HepG2 (cell line): Measurements from ENCODE around the gene SEPHS1. TPM values are rescaled to one million over a fixed set of nuclear protein-coding genes. Genes with fewer than 3 reads are reported as not detected.

Experiments used
- CSRNP2 ChIP-seq: sonication (generic); formaldehyde crosslinking; conservative IDR thresholded peaks from 2 replicates; pipeline ENCODE4 v1.8.0; 2022; ENCODE audit warnings: low read depth, missing genetic modification reagents
- FOSL1 ChIP-seq: sonication (generic); formaldehyde crosslinking; IDR thresholded peaks from 2 replicates; pipeline ENCODE4 v1.9.0; 2021; ENCODE audit warnings: missing genetic modification reagents, borderline replicate concordance
- GATAD1 ChIP-seq: IDR thresholded peaks from 2 replicates; pipeline ENCODE4 v1.6.1; 2016; ENCODE audit warnings: missing genetic modification reagents, missing compliant biosample characterization
- HOXA5 ChIP-seq: sonication (generic); formaldehyde crosslinking; IDR thresholded peaks from 2 replicates; pipeline ENCODE4 v1.4.0; 2020; ENCODE audit warnings: missing genetic modification reagents
- IRF9 ChIP-seq: sonication (generic); formaldehyde crosslinking; IDR thresholded peaks from 2 replicates; pipeline ENCODE4 v1.8.0; 2022; ENCODE audit warnings: missing genetic modification reagents, mild to moderate bottlenecking, borderline replicate concordance
- SMARCC2 ChIP-seq: fragments of 450-650 bp; IDR thresholded peaks from 2 replicates; pipeline ENCODE4 v1.6.1; 2017; ENCODE audit warnings: antibody characterized with exemption, mild to moderate bottlenecking
- SOX13 ChIP-seq, 3 experiments: fragments of 450-650 bp in 1 of 3; sonication (generic) in 1 of 3; formaldehyde crosslinking in 1 of 3; IDR thresholded peaks in 2 of 3; conservative IDR thresholded peaks in 1 of 3; 2 replicates each; pipeline versions ENCODE4 v1.5.0 to v1.6.1; 2016 to 2020; ENCODE audit warnings: antibody characterized with exemption in 1 of 3, mild to moderate bottlenecking in 1 of 3, missing compliant biosample characterization in 1 of 3, missing genetic modification reagents in 1 of 3, moderate library complexity in 1 of 3
- SUZ12 ChIP-seq: fragments of 150-350 bp; IDR thresholded peaks from 2 replicates; pipeline ENCODE4 v1.6.1; 2014; ENCODE audit warnings: low read depth, low read length
- TAF15 ChIP-seq: fragments of 200-400 bp; formaldehyde crosslinking; IDR thresholded peaks from one replicate; pipeline ENCODE4 v1.6.1; 2018; ENCODE audit warnings: mild to moderate bottlenecking, low read depth, low read length; ENCODE audit not compliant: poor library complexity, severe bottlenecking
- TMF1 ChIP-seq: sonication (generic); formaldehyde crosslinking; IDR thresholded peaks from 2 replicates; pipeline ENCODE4 v1.8.1; 2022; ENCODE audit warnings: low read depth, missing genetic modification reagents
- ZBTB25 ChIP-seq: IDR thresholded peaks from 2 replicates; pipeline ENCODE4 v1.6.1; 2018; ENCODE audit warnings: missing genetic modification reagents
- ZBTB3 ChIP-seq: sonication (generic); formaldehyde crosslinking; IDR thresholded peaks from 2 replicates; pipeline ENCODE4 v1.4.0; 2020; ENCODE audit warnings: low read depth, mild to moderate bottlenecking, moderate library complexity, missing genetic modification reagents, borderline replicate concordance
- ZBTB7B ChIP-seq: sonication (generic); formaldehyde crosslinking; IDR thresholded peaks from 2 replicates; pipeline ENCODE4 v1.4.0; 2020; ENCODE audit warnings: missing genetic modification reagents
- ZMYM3 ChIP-seq: sonication (generic); formaldehyde crosslinking; IDR thresholded peaks from 2 replicates; pipeline ENCODE4 v1.5.1; 2020; ENCODE audit warnings: mild to moderate bottlenecking, missing genetic modification reagents
- ZNF543 ChIP-seq: sonication (generic); formaldehyde crosslinking; IDR thresholded peaks from 2 replicates; pipeline ENCODE4 v1.4.0; 2020; ENCODE audit warnings: mild to moderate bottlenecking, missing genetic modification reagents
- ZNF646 ChIP-seq: sonication (generic); formaldehyde crosslinking; IDR thresholded peaks from 2 replicates; pipeline ENCODE4 v1.9.0; 2021; ENCODE audit warnings: mild to moderate bottlenecking, missing genetic modification reagents
- ZNF709 ChIP-seq: sonication (generic); formaldehyde crosslinking; IDR thresholded peaks from 2 replicates; pipeline ENCODE4 v1.5.0; 2020; ENCODE audit warnings: mild to moderate bottlenecking, missing genetic modification reagents
- ZSCAN22 ChIP-seq: sonication (generic); formaldehyde crosslinking; IDR thresholded peaks from 2 replicates; pipeline ENCODE4 v1.4.0; 2020; ENCODE audit warnings: mild to moderate bottlenecking, missing genetic modification reagents
- polyA plus RNA-seq, 8 experiments: library from polyadenylated mRNA; depleted of rRNA in 3 of 8; stranded (reverse) in 7 of 8; unstranded in 1 of 8; fragments of >200 nt; fragmentation: Illumina TruSeq in 4 of 8; extraction: Trizol in 4 of 8; gene quantifications; 2 replicates each; pipeline versions ENCODE4 v1.2.1 to v1.2.3, GENCODE V29; 2011 to 2016; ENCODE audit warnings: low read depth in 4 of 8, missing spikeins in 1 of 8, mixed read lengths in 1 of 8; ENCODE audit not compliant: insufficient read depth in 1 of 8
- total RNA-seq, 5 experiments: library from RNA; depleted of rRNA; stranded (reverse); fragments of >200 nt; fragmentation: Illumina TruSeq; extraction: Trizol; gene quantifications; 2 replicates each; pipeline ENCODE4 v1.2.3, GENCODE V29; 2016; ENCODE audit warnings: low read depth in 1 of 5

The SEPHS1 gene
- total and polyA plus RNA-seq, 2 of the 13 experiments (the other 11 are each of a cell fraction or from before 2014, with no cell fraction given) = 57.8 to 61.5 TPM

- TF ChIP-seq ZBTB25 (CRISPR knock-in tag) (0 out of 2 replicates have a peak, but pooled peaks have one; percentile 14), ZSCAN22 (CRISPR knock-in tag) (no peak), ZNF543 (no peak), IRF9 (CRISPR knock-in tag) (no peak), ZNF709 (no peak), ZNF646 (CRISPR knock-in tag) (no peak), TAF15 (no peak), ZMYM3 (CRISPR knock-in tag) (no peak), SOX13 (IDR thresholded peaks at IDR 0.05) (no peak), SOX13 (CRISPR knock-in tag; conservative IDR thresholded peaks at IDR 0.05 in 1 of 2, IDR thresholded peaks at IDR 0.05 in 1 of 2) (peak in 1 of 2 experiments; percentile 48; a peak in 1 of 4 replicates), HOXA5 (no peak), CSRNP2 (no peak), FOSL1 (CRISPR knock-in tag) (no peak), ZBTB7B (CRISPR knock-in tag) (no peak), SUZ12 (no peak), GATAD1 (peak; percentile 29; the same call in 1 of the 2 replicates), TMF1 (CRISPR knock-in tag) (no peak), SMARCC2 (no peak), ZBTB3 (CRISPR knock-in tag) (no peak)
Observed at GRCh38 chr10:13298748-13299436, 49.2 kb downstream of the SEPHS1 start (continued).
